WERI-Rb-1 (cell line): Measurements from ENCODE around the gene TARBP2.
A peak's percentile ranks its signal among the peaks of the same experiment; 100 is the strongest.

Experiments used
- DNase-seq: peaks from one replicate; pipeline ENCODE4 v3.0.0-alpha.2; 2020
- H3K27ac ChIP-seq: fragments of 250-450 bp; sonication (Bioruptor Pico); 2 replicates; pipeline ENCODE4 v1.5.1; 2020; ENCODE audit warnings: mild to moderate bottlenecking, moderate library complexity
- H3K27me3 ChIP-seq: fragments of 250-450 bp; sonication (Bioruptor Pico); 2 replicates; pipeline ENCODE4 v1.5.1; 2021; ENCODE audit warnings: mild to moderate bottlenecking, low read depth, moderate library complexity; ENCODE audit not compliant: insufficient read depth, severe bottlenecking
- H3K36me3 ChIP-seq: fragments of 250-450 bp; sonication (Bioruptor Pico); 2 replicates; pipeline ENCODE4 v1.5.1; 2020; ENCODE audit warnings: mild to moderate bottlenecking, moderate library complexity
- H3K4me3 ChIP-seq: 2 replicates; pipeline ENCODE4 v1.5.1; 2011; ENCODE audit warnings: low read depth, mild to moderate bottlenecking, control low read depth, low read length
- H3K9me3 ChIP-seq: fragments of 250-450 bp; sonication (Bioruptor Pico); 2 replicates; pipeline ENCODE4 v1.5.1; 2021; ENCODE audit warnings: mild to moderate bottlenecking, moderate library complexity; ENCODE audit not compliant: severe bottlenecking
- CTCF ChIP-seq: IDR thresholded peaks from 2 replicates; pipeline ENCODE4 v1.5.1; 2011; ENCODE audit warnings: low read depth, mild to moderate bottlenecking, control low read depth, inconsistent platforms, low read length

TARBP2 gene

DNA sequence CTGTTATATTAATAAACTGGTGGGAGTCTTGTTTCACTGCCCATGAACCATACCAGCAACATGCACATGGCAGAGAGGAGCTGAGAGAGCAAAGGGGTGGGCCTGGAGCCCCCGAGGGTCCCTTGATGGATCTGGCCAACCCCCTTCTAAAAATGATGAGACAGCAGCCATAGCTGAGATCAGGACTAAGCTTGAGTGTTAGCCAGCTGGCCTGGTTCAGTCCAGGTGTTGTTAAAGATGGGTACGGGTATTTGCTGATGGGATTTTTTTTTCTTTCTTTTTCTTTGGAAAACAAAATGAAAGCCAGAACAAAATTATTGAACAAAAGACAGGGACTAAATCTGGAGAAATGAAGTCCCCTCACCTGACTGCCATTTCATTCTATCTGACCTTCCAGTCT is 33.2 kb upstream of the TARBP2 start:
- Histone ChIP-seq H3K27ac (no peak overlapping the region), H3K4me3 (no peak overlapping the region), H3K27me3 (no peaks in the 10 kb centered on the region), H3K36me3 (peaks cover 96% of the 10 kb centered on the region), H3K9me3 (no peaks in the 10 kb centered on the region)
- no peak for TF ChIP-seq CTCF
- no peak for DNase-seq

- H3K9me3 ChIP-seq, result no peaks in the 10 kb centered on the region
- H3K36me3 ChIP-seq, result peaks cover 96% of the 10 kb centered on the region
- no peak overlapping the region for H3K27ac ChIP-seq
- no peak for DNase-seq
- no peak for TF ChIP-seq CTCF
- H3K4me3 ChIP-seq, result no peak overlapping the region
- H3K27me3 ChIP-seq, result no peaks in the 10 kb centered on the region
Measured at GRCh38 chr12:53468282-53468681, 32.8 kb upstream of the TARBP2 start.

DNA sequence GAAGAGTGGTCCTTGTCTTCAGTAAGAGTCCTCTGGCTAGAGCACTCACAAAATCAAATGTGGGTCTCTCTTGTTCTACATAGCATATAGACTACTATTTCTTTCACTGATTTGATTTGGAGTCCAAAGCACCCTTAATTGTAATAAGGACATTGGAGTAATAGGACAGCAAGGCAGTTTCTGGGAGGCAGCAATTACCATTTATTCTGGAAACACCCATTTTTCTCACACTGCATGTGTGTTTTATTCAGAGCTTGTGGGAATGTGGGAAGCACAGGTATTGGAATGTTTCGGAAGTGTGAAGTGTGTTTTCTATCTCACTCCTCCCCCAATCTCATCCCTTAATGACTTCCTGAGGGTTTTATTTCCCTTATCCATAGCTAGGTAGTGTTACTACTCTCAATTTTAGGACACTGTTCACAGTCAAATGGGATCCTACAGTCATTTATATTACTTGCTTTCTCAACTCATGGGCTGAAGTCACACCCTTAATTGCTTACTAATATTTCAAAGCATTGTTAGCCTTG is 29.0 kb upstream of the TARBP2 start:
- H3K36me3 ChIP-seq, result peaks cover 97% of the 10 kb centered on the region
- H3K9me3 ChIP-seq, result no peaks in the 10 kb centered on the region
- no peak overlapping the region for H3K27ac ChIP-seq
- no peaks in the 10 kb centered on the region for H3K27me3 ChIP-seq
- TF ChIP-seq CTCF, result no peak
- DNase-seq, result no peak
- no peak overlapping the region for H3K4me3 ChIP-seq

DNA sequence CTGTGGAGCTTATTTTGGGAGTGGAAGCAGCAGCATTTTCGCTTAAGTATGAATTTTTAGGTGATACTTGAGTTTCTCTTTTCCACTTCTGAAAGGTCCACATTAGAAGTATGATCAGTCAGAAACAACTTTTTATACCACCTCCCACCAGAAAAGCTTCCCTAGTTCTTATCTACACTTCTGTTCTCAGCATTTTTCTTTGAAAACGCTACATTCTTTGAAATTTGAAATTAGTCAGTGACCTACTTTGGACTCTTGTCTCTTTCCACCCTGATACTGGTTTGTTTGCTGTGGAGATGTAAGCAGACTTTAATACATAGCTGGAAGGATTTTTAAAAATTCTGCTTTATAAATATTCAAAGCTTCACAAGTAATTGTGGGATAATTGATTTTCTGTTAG is 27.0 kb upstream of the TARBP2 start:
- Histone ChIP-seq H3K27me3 (no peaks in the 10 kb centered on the region), H3K9me3 (no peaks in the 10 kb centered on the region), H3K36me3 (peaks cover 95% of the 10 kb centered on the region), H3K4me3 (no peak overlapping the region), H3K27ac (no peak overlapping the region)
- TF ChIP-seq CTCF, result no peak
- DNase-seq, result no peak

DNA sequence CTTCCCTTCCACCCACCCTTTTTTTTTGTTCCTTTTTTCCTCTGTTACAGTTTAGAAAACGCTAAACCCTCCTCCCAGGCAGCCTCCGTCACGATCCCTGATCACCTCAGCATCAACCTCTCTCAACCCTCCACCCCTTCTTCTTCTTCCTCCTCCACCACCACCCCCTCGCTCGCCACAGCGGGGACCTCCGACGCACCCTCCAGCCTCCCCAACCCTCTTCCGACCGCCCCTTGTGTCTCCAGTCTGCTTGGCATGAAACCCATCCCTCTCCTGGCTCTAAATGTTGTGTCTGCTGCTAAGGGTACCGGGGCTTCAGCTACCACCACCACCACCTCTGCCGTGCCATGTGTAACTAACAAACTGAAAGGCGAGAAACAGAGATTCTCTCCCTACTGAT is 26.3 kb upstream of the TARBP2 start:
- Histone ChIP-seq H3K36me3 (peaks cover 93% of the 10 kb centered on the region), H3K27ac (no peak overlapping the region), H3K4me3 (no peak overlapping the region), H3K27me3 (no peaks in the 10 kb centered on the region), H3K9me3 (no peaks in the 10 kb centered on the region)
- no peak for TF ChIP-seq CTCF
- no peak for DNase-seq

GRCh38 chr12:53476769-53477209 is 24.3 kb upstream of the TARBP2 start:
- Histone ChIP-seq H3K36me3 (peaks cover 95% of the 10 kb centered on the region), H3K27me3 (no peaks in the 10 kb centered on the region), H3K27ac (no peak overlapping the region), H3K9me3 (no peaks in the 10 kb centered on the region), H3K4me3 (no peak overlapping the region)
- TF ChIP-seq CTCF, result peak; percentile 13; the same call in 1 of the 2 replicates
- no peak for DNase-seq
